Karpas-422 (cell line): ENCODE results near the gene OR14C36. TPM values are rescaled to one million over a fixed set of nuclear protein-coding genes. Genes with fewer than 3 reads are reported as not detected.

Experiments
- DNase-seq: peaks from one replicate; pipeline ENCODE4 v3.0.0-alpha.2; 2015
- H2AFZ ChIP-seq: fragments of 200-600 bp; sonication (generic); 2 replicates; pipeline ENCODE4 v1.6.1; 2014; ENCODE audit warnings: antibody characterized with exemption, low read length, mixed read lengths
- H3K27ac ChIP-seq: fragments of 200-600 bp; sonication (generic); 2 replicates; pipeline ENCODE4 v1.5.1; 2014; ENCODE audit warnings: mild to moderate bottlenecking, low read length, moderate library complexity
- H3K27me3 ChIP-seq: fragments of 200-600 bp; sonication (generic); 2 replicates; pipeline ENCODE4 v1.6.1; 2014; ENCODE audit warnings: low read length, mixed read lengths
- H3K36me3 ChIP-seq: fragments of 200-600 bp; sonication (generic); 2 replicates; pipeline ENCODE4 v1.6.1; 2014; ENCODE audit warnings: low read length, mixed read lengths; ENCODE audit not compliant: insufficient read depth
- H3K4me1 ChIP-seq: fragments of 200-600 bp; sonication (generic); 2 replicates; pipeline ENCODE4 v1.6.1; 2014; ENCODE audit warnings: mild to moderate bottlenecking, low read length, mixed read lengths
- H3K4me2 ChIP-seq: fragments of 200-600 bp; sonication (generic); 2 replicates; pipeline ENCODE4 v1.6.1; 2014; ENCODE audit warnings: low read length, low read depth, mild to moderate bottlenecking; ENCODE audit not compliant: poor library complexity, severe bottlenecking
- H3K4me3 ChIP-seq: fragments of 200-600 bp; sonication (generic); 2 replicates; pipeline ENCODE4 v1.5.1; 2014; ENCODE audit warnings: mild to moderate bottlenecking, antibody characterized with exemption, low read length, mixed read lengths
- H3K79me2 ChIP-seq: fragments of 200-600 bp; sonication (generic); 2 replicates; pipeline ENCODE4 v1.6.1; 2014; ENCODE audit warnings: mild to moderate bottlenecking, low read length, mixed read lengths
- H3K9ac ChIP-seq: fragments of 200-600 bp; sonication (generic); 2 replicates; pipeline ENCODE4 v1.6.0; 2014; ENCODE audit warnings: low read length
- H3K9me2 ChIP-seq: fragments of 200-600 bp; sonication (generic), shearing (Covaris generic); replicated peaks from 2 replicates; pipeline ENCODE4 v1.6.0; 2014; ENCODE audit warnings: mild to moderate bottlenecking, low read length, moderate library complexity; ENCODE audit not compliant: insufficient read depth
- H3K9me3 ChIP-seq: fragments of 300-700, 200-600 bp; sonication (generic); 2 replicates; pipeline ENCODE4 v1.6.1; 2014; ENCODE audit warnings: low read length, mixed read lengths
- H4K20me1 ChIP-seq: fragments of 200-600 bp; sonication (generic); 2 replicates; pipeline ENCODE4 v1.6.1; 2014; ENCODE audit warnings: mild to moderate bottlenecking, antibody characterized with exemption, low read length, low read depth; ENCODE audit not compliant: insufficient read depth
- total RNA-seq: library from RNA; depleted of rRNA; stranded (reverse); fragments of >200 nt; shearing (Covaris generic); gene quantifications from 2 replicates; pipeline ENCODE4 v1.2.3, GENCODE V29; 2014; ENCODE audit warnings: low replicate concordance

Gene OR14C36
- total RNA-seq, 1 experiment from 2014 or later: not detected

GRCh38 chr1:248361121-248361715 lies 12.6 kb downstream of the OR14C36 start, which contains the start of gene OR2T4:
Gene OR2T4, plus strand, starts transcription at chr1:248361665. Its CDS starts 0 bp downstream, at chr1:248361665.
- no peaks in the 10 kb centered on the region for H4K20me1 ChIP-seq
- H3K4me3 ChIP-seq: no peak within 1 kb of the TSS
- H3K9ac ChIP-seq: no peak within 1 kb of the TSS
- DNase-seq: no peak
- no peaks in the 10 kb centered on the region for H3K4me1 ChIP-seq
- no peak within 1 kb of the TSS for H2AFZ ChIP-seq
- no peak within 1 kb of the TSS for H3K4me2 ChIP-seq
- no peaks in the 10 kb centered on the region for H3K27me3 ChIP-seq
- no peaks in the 10 kb centered on the region for H3K36me3 ChIP-seq
- no peak within 1 kb of the TSS for H3K27ac ChIP-seq
- H3K79me2 ChIP-seq: no peaks in the 10 kb centered on the region
- H3K9me3 ChIP-seq: no peaks in the 10 kb centered on the region
- H3K9me2 ChIP-seq: no peaks in the 10 kb centered on the region

- H3K27me3 ChIP-seq: no peaks in the 10 kb centered on the region
- H3K9me3 ChIP-seq: no peaks in the 10 kb centered on the region
- H3K4me2 ChIP-seq: no peak overlapping the region
- no peaks in the 10 kb centered on the region for H3K36me3 ChIP-seq
- no peak for DNase-seq
- H3K27ac ChIP-seq: no peak overlapping the region
- no peaks in the 10 kb centered on the region for H3K9me2 ChIP-seq
- no peak overlapping the region for H3K4me3 ChIP-seq
- no peak overlapping the region for H3K9ac ChIP-seq
- no peaks in the 10 kb centered on the region for H4K20me1 ChIP-seq
- no peaks in the 10 kb centered on the region for H3K79me2 ChIP-seq
- no peaks in the 10 kb centered on the region for H3K4me1 ChIP-seq
- no peak overlapping the region for H2AFZ ChIP-seq
Measured at GRCh38 chr1:248366609-248367008, 18.0 kb downstream of the OR14C36 start.

- H3K36me3 ChIP-seq: no peaks in the 10 kb centered on the region
- no peak for DNase-seq
- H3K27me3 ChIP-seq: no peaks in the 10 kb centered on the region
- no peaks in the 10 kb centered on the region for H3K9me3 ChIP-seq
- H3K4me1 ChIP-seq: no peaks in the 10 kb centered on the region
- no peak overlapping the region for H3K4me2 ChIP-seq
- no peaks in the 10 kb centered on the region for H3K9me2 ChIP-seq
- no peaks in the 10 kb centered on the region for H3K79me2 ChIP-seq
- H3K27ac ChIP-seq: no peak overlapping the region
- no peaks in the 10 kb centered on the region for H4K20me1 ChIP-seq
- H2AFZ ChIP-seq: no peak overlapping the region
- H3K9ac ChIP-seq: no peak overlapping the region
- no peak overlapping the region for H3K4me3 ChIP-seq
Measured at GRCh38 chr1:248372394-248372793, 23.8 kb downstream of the OR14C36 start.

DNA sequence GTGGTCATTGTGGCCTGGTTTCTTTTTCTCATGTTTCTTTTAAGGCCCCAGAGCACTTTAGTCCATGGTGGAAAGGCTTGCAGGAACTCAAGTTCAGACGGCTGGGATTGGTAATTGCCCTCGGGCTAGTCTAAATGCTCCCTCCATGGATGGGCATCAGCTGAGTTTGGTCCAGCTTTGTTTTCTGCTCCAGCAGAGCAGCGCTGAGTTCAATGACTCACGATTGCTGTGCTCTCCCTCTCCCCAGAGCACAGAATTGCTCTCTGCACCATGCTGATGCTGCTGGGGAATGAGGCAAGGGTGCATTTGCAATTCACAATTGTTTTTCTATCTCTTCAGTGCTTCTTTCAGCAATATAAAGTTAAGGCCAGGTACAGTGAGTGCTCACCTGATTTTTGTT lies 25.2 kb downstream of the OR14C36 start:
- H3K4me3 ChIP-seq: no peak overlapping the region
- no peaks in the 10 kb centered on the region for H3K27me3 ChIP-seq
- no peaks in the 10 kb centered on the region for H4K20me1 ChIP-seq
- DNase-seq: no peak
- no peak overlapping the region for H2AFZ ChIP-seq
- H3K9me2 ChIP-seq: no peaks in the 10 kb centered on the region
- H3K4me1 ChIP-seq: no peaks in the 10 kb centered on the region
- H3K79me2 ChIP-seq: no peaks in the 10 kb centered on the region
- no peaks in the 10 kb centered on the region for H3K9me3 ChIP-seq
- no peak overlapping the region for H3K4me2 ChIP-seq
- H3K27ac ChIP-seq: no peak overlapping the region
- no peaks in the 10 kb centered on the region for H3K36me3 ChIP-seq
- no peak overlapping the region for H3K9ac ChIP-seq

DNA sequence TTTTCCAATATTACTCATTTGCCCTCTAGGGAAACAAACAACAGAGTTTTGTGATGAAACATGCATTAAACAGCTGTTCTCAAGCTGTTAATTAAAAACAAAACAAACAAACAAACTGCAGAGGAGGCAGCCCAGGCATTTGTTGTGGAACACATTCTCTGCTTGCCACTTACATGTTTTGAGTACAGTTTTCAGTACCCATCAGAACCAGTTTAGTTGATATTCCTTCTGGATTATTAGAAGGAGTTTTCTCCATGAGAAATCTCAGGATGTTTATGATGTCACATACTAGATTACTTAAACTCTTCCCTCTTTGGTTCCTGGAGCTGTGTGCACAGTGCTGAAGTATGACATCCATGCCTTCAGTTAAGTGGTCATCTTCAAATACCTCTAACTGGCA lies 26.9 kb downstream of the OR14C36 start, which contains the start of gene OR2T6:
Gene OR2T6, plus strand, starts transcription at position 301 of the 400 bp plus-strand sequence. CDS start 11,863 bp downstream, outside the sequence.
- DNase-seq: no peak
- Histone ChIP-seq H3K27me3 (no peaks in the 10 kb centered on the region), H4K20me1 (no peaks in the 10 kb centered on the region), H3K4me2 (no peak within 1 kb of the TSS), H3K9me2 (no peaks in the 10 kb centered on the region), H3K9ac (no peak within 1 kb of the TSS), H3K9me3 (no peaks in the 10 kb centered on the region), H3K27ac (no peak within 1 kb of the TSS), H3K36me3 (no peaks in the 10 kb centered on the region), H3K4me1 (no peaks in the 10 kb centered on the region), H3K4me3 (no peak within 1 kb of the TSS), H3K79me2 (no peaks in the 10 kb centered on the region), H2AFZ (no peak within 1 kb of the TSS)

DNA sequence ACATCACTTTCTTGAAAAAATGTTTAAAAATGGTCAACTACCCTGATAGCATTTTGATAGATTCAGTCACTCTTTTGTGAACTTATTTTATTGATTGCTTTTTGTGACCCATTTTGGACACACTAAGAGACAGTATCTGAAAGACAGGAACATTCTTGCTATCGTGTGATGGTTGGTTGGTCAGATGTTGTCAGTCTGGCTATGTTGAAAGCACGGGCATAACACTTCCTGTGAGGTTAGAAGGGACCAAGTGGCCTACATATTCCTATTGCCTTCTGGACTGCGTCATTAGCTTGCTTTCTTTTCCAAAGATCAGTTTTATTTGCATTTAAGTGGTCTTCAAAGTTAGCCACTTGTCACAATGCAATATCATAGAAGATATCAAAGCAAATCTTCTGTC lies 28.3 kb downstream of the OR14C36 start:
- Histone ChIP-seq H3K9me3 (no peaks in the 10 kb centered on the region), H3K36me3 (no peaks in the 10 kb centered on the region), H2AFZ (no peak overlapping the region), H3K79me2 (no peaks in the 10 kb centered on the region), H3K4me1 (no peaks in the 10 kb centered on the region), H3K9ac (no peak overlapping the region), H3K4me3 (no peak overlapping the region), H3K4me2 (no peak overlapping the region), H3K27ac (no peak overlapping the region), H3K27me3 (no peaks in the 10 kb centered on the region), H3K9me2 (no peaks in the 10 kb centered on the region), H4K20me1 (no peaks in the 10 kb centered on the region)
- DNase-seq: no peak

GRCh38 chr1:248380854-248381253 lies 32.3 kb downstream of the OR14C36 start:
- no peaks in the 10 kb centered on the region for H3K9me3 ChIP-seq
- H3K79me2 ChIP-seq: no peaks in the 10 kb centered on the region
- H3K4me3 ChIP-seq: no peak overlapping the region
- no peaks in the 10 kb centered on the region for H3K4me1 ChIP-seq
- H3K9me2 ChIP-seq: no peaks in the 10 kb centered on the region
- no peak overlapping the region for H3K9ac ChIP-seq
- no peaks in the 10 kb centered on the region for H3K27me3 ChIP-seq
- H4K20me1 ChIP-seq: no peaks in the 10 kb centered on the region
- H3K4me2 ChIP-seq: no peak overlapping the region
- no peak overlapping the region for H2AFZ ChIP-seq
- no peak for DNase-seq
- H3K36me3 ChIP-seq: no peaks in the 10 kb centered on the region
- H3K27ac ChIP-seq: no peak overlapping the region

DNA sequence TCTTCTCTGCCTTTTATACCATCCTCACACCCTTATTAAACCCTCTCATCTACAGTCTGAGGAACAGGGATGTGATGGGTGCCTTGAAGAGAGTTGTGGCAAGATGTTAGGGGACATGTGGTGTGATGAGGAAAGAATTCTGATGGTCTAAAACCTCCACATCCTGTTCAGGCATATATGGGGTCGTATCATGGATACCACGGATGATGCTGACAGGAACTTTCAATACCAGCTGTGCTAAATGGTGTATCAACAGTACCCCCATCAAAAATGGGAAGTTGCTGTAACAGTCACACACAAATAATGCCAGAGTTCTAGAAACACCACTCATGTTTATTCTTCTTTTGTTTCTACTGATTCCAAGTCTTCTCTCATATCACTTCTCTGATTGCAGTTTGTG lies 39.9 kb downstream of the OR14C36 start:
- no peaks in the 10 kb centered on the region for H3K27me3 ChIP-seq
- no peaks in the 10 kb centered on the region for H3K9me3 ChIP-seq
- no peaks in the 10 kb centered on the region for H3K36me3 ChIP-seq
- no peak overlapping the region for H3K27ac ChIP-seq
- no peaks in the 10 kb centered on the region for H3K9me2 ChIP-seq
- no peaks in the 10 kb centered on the region for H3K79me2 ChIP-seq
- no peak overlapping the region for H3K9ac ChIP-seq
- no peak for DNase-seq
- H3K4me2 ChIP-seq: no peak overlapping the region
- H2AFZ ChIP-seq: no peak overlapping the region
- H3K4me1 ChIP-seq: no peaks in the 10 kb centered on the region
- H3K4me3 ChIP-seq: no peak overlapping the region
- no peaks in the 10 kb centered on the region for H4K20me1 ChIP-seq
